AG09309 (cell line): Measurements from ENCODE around the gene SLC17A9.

Source experiments
- DNase-seq: peaks from one replicate; pipeline ENCODE4 v3.0.0-alpha.2; 2010; ENCODE audit warnings: low read depth
- H3K4me3 ChIP-seq: 2 replicates; pipeline ENCODE4 v1.5.1; 2011; ENCODE audit warnings: mild to moderate bottlenecking, low read depth, low read length, moderate library complexity; ENCODE audit not compliant: control insufficient read depth
- TF ChIP-seq, protein P1 (sequence below): IDR thresholded peaks from 2 replicates; pipeline ENCODE4 v1.5.1; 2011; ENCODE audit warnings: mild to moderate bottlenecking, low read depth, low read length, inconsistent platforms; ENCODE audit not compliant: insufficient read depth, control insufficient read depth; ENCODE audit errors: missing control alignments

Gene SLC17A9

GRCh38 chr20:62998449-62998848, 45.9 kb downstream of the SLC17A9 start:
- TF ChIP-seq, protein P1, sequence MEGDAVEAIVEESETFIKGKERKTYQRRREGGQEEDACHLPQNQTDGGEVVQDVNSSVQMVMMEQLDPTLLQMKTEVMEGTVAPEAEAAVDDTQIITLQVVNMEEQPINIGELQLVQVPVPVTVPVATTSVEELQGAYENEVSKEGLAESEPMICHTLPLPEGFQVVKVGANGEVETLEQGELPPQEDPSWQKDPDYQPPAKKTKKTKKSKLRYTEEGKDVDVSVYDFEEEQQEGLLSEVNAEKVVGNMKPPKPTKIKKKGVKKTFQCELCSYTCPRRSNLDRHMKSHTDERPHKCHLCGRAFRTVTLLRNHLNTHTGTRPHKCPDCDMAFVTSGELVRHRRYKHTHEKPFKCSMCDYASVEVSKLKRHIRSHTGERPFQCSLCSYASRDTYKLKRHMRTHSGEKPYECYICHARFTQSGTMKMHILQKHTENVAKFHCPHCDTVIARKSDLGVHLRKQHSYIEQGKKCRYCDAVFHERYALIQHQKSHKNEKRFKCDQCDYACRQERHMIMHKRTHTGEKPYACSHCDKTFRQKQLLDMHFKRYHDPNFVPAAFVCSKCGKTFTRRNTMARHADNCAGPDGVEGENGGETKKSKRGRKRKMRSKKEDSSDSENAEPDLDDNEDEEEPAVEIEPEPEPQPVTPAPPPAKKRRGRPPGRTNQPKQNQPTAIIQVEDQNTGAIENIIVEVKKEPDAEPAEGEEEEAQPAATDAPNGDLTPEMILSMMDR: no peak
- no peak for DNase-seq
- no peak overlapping the region for H3K4me3 ChIP-seq

DNA sequence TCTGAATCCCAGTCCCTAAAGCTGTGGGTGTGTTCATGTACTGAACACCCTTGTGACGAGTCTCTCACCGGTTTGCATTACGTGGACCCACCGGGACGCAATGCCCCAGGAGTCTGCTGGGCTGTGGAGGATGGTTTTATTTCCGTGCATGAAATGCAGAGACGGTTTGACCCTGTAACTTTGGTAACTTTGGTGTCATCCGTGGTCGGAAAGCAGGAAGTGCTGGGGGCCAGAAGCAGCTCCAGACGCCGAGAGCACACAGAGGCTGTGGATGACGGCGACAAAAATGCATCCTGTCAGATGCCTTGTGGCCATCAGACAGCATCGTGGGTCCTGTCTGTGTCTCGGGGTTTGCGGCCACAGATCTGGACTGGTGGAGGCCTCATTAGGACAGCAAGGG, 47.1 kb downstream of the SLC17A9 start:
- no peak overlapping the region for H3K4me3 ChIP-seq
- no peak for DNase-seq
- TF ChIP-seq, protein P1: no peak

DNA sequence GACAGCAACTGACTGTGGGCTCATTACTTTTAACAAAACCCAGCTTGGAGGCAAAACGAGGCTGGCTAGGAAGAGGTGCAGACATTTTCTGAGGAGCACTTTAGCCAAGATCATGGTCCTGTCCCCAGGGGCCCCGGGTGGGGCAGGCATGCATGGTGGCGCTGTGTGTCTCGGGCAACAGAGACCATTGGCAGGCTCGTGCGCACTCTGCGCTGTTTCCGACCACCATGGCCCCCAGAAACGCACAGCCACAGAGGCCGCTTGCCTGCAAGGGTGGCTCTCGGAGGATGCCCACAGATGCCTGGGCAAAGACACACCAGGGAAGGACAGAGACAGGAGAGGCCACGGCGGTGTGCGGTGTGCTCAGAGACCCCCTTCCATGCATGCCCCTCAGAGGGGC, 47.5 kb downstream of the SLC17A9 start:
- H3K4me3 ChIP-seq: no peak overlapping the region
- TF ChIP-seq, protein P1: no peak
- no peak for DNase-seq

GRCh38 chr20:63000958-63001357, 48.4 kb downstream of the SLC17A9 start:
- H3K4me3 ChIP-seq: no peak overlapping the region
- DNase-seq: no peak
- TF ChIP-seq, protein P1: no peak

DNA sequence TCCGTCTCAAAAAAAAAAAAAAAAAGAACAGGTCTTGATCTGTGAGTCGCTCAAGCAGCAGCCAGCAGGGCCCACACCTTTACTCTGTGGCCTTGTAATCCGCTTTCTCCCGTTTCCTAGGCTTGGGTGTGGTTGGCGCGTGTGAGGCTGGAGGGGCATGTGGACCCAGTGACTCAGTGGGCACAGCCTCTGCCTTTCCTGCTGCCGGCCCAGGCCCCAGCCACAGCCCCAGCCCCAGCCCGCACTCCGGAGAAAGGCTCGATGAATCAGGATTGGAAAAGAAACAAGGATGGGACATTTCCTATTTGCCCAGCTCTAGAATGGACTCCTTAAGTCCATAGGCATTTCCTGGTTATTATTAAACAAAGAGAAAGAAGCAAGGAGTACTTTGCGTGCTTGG, 50.0 kb downstream of the SLC17A9 start:
- H3K4me3 ChIP-seq: no peak overlapping the region
- no peak for DNase-seq
- TF ChIP-seq, protein P1: no peak

GRCh38 chr20:63003546-63003945, 51.0 kb downstream of the SLC17A9 start:
- DNase-seq: no peak
- no peak overlapping the region for H3K4me3 ChIP-seq
- TF ChIP-seq, protein P1: no peak
